Measurements from ENCODE around the gene SLC35A3.
A peak's percentile ranks its signal among the peaks of the same experiment; 100 is the strongest.

SLC35A3 gene

DNA sequence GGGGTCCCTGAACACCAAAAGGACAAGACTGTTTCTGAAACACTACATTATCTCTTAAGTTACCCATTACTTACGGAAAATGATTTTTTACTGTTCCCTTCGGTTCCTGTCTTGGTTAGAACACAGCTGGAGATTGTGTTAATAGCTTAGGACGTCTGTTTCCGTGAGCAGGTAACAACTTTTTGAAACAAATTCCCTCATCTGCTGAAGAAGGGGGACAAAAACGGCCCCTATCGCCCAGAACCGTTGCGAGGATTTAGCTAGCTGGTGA, 67.8 kb downstream of the SLC35A3 start:
- Histone ChIP-seq H3K4me1 (ENCODE audit: control insufficient read depth, insufficient read depth, low read length) (no peaks in the 10 kb centered on the region), H3K4me3 (ENCODE audit: low read depth, low read length) (peak overlapping the region; percentile 87), H3K9me3 (ENCODE audit: control insufficient read depth, insufficient read depth, low read depth, low read length) (no peaks in the 10 kb centered on the region), H3K27ac (ENCODE audit: extremely low read depth, low read depth, low read length) (peak overlapping the region; percentile 96), H3K36me3 (ENCODE audit: control insufficient read depth in 2 of 2, insufficient read depth in 1 of 2, low read length in 2 of 2) (no peaks in the 10 kb centered on the region)
- CTCF ChIA-PET: interaction anchor here (1.1 kb wide), 1 partner anchor 426 kb away, joined by 4 read pairs; no protein-coding TSS in a partner anchor
- POLR2A ChIA-PET: interaction anchor here (1.0 to 1.6 kb wide), 6 partner anchors 68 to 317 kb away, joined by 3 to 11 read pairs (median 3); partner anchors contain the start of genes RTCA, SASS6, SLC35A3 and TRMT13
- TF ChIP-seq KLF16 (tag by site-specific recombination; IDR thresholded peaks at IDR 0.05) (no peak), HOXC10 (CRISPR knock-in tag; IDR thresholded peaks at IDR 0.05) (0 out of 2 replicates have a peak, but pooled peaks have one; percentile 10)

DNA sequence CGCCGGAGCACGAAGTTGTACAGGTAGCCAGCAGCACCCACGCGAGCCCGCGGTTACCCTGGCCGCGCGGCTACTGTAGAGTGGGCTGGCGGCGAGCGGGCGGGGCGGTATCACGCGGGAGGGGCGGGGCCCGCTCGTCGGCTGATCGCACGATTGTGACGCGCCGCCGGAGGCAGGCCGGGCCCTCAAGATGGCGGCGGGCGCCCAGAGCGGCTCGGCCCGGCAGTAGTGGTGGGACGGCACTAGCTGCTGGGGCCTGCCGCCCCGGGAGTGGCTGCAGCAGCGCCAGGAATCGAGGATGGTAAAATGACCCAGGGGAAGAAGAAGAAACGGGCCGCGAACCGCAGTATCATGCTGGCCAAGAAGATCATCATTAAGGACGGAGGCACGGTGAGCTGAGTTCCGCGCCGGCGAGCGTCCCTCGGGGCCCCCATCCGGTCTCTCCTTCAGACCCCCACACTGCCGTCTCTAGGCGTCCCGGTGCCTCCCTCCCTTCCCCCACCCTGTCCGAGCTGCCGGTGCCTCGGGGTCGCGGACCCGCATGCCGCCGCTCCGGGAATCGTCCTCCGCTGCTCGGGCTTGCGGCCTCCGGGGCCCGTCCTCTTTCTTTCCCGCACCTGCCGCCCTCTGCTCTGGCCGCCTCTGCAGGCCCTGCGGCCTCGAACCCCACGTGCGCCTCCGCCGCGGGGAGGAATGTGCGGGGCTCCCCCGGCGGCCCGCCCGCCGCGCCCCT, 68.3 kb downstream of the SLC35A3 start:
- Histone ChIP-seq H3K36me3 (ENCODE audit: control insufficient read depth in 2 of 2, insufficient read depth in 1 of 2, low read length in 2 of 2) (no peaks in the 10 kb centered on the region), H3K4me1 (ENCODE audit: control insufficient read depth, insufficient read depth, low read length) (no peaks in the 10 kb centered on the region), H3K9me3 (ENCODE audit: control insufficient read depth, insufficient read depth, low read depth, low read length) (no peaks in the 10 kb centered on the region), H3K27ac (ENCODE audit: extremely low read depth, low read depth, low read length) (peak overlapping the region; percentile 96), H3K4me3 (ENCODE audit: low read depth, low read length) (peak overlapping the region; percentile 87)
- CTCF ChIA-PET: interaction anchor here (1.1 kb wide), 1 partner anchor 425 kb away, joined by 4 read pairs; no protein-coding TSS in a partner anchor
- POLR2A ChIA-PET: interaction anchor here (0.5 to 1.6 kb wide), 9 partner anchors 43 to 856 kb away, joined by 3 to 11 read pairs (median 3); partner anchors contain the start of genes RTCA, SASS6, SLC35A3 and TRMT13
- TF ChIP-seq HOXC10 (CRISPR knock-in tag; IDR thresholded peaks at IDR 0.05) (0 out of 2 replicates have a peak, but pooled peaks have one; percentile 15), SETDB1 (IDR thresholded peaks at IDR 0.05; ENCODE audit: insufficient read length, low read length) (no peak), ZBTB21 (tag by site-specific recombination; IDR thresholded peaks at IDR 0.05) (peak; percentile 21; the same call in 1 of the 2 replicates), GLIS2 (tag by site-specific recombination; IDR thresholded peaks at IDR 0.05) (peak; percentile 94), ZNF610 (tag by site-specific recombination; IDR thresholded peaks at IDR 0.05; ENCODE audit: borderline replicate concordance) (peak; percentile 68), ZNF354C (tag by site-specific recombination; IDR thresholded peaks at IDR 0.05; ENCODE audit: borderline replicate concordance, low read depth) (no peak), ZFP69B (tag by site-specific recombination; IDR thresholded peaks at IDR 0.05) (peak; percentile 55; the same call in 1 of the 2 replicates), ZNF146 (tag by site-specific recombination; IDR thresholded peaks at IDR 0.05) (0 out of 2 replicates have a peak, but pooled peaks have one; percentile 34), ZNF76 (tag by site-specific recombination; IDR thresholded peaks at IDR 0.05; ENCODE audit: borderline replicate concordance, low read depth) (peak; percentile 72), KLF10 (tag by site-specific recombination; IDR thresholded peaks at IDR 0.05) (peak; percentile 78), ZBTB6 (tag by site-specific recombination; IDR thresholded peaks at IDR 0.05) (0 out of 2 replicates have a peak, but pooled peaks have one; percentile 8), KLF1 (tag by site-specific recombination; IDR thresholded peaks at IDR 0.05) (peak; percentile 71; the same call in 1 of the 2 replicates), REPIN1 (tag by site-specific recombination; IDR thresholded peaks at IDR 0.05; ENCODE audit: low read depth) (0 out of 2 replicates have a peak, but pooled peaks have one; percentile 24), PATZ1 (tag by site-specific recombination; IDR thresholded peaks at IDR 0.05) (peak; percentile 80), YY1 (tag by site-specific recombination; IDR thresholded peaks at IDR 0.05) (peak; percentile 92), ZNF830 (tag by site-specific recombination; IDR thresholded peaks at IDR 0.05; ENCODE audit: low read depth) (no peak), ZNF777 (tag by site-specific recombination; IDR thresholded peaks at IDR 0.05; ENCODE audit: borderline replicate concordance) (peak; percentile 88), ZNF785 (tag by site-specific recombination; IDR thresholded peaks at IDR 0.05) (peak; percentile 90), KLF16 (tag by site-specific recombination; IDR thresholded peaks at IDR 0.05) (peak; percentile 29; the same call in 1 of the 2 replicates), ZNF133 (tag by site-specific recombination; IDR thresholded peaks at IDR 0.05) (no peak), ZNF623 (tag by site-specific recombination; IDR thresholded peaks at IDR 0.05) (no peak)
- TF ChIP-seq, protein P1, sequence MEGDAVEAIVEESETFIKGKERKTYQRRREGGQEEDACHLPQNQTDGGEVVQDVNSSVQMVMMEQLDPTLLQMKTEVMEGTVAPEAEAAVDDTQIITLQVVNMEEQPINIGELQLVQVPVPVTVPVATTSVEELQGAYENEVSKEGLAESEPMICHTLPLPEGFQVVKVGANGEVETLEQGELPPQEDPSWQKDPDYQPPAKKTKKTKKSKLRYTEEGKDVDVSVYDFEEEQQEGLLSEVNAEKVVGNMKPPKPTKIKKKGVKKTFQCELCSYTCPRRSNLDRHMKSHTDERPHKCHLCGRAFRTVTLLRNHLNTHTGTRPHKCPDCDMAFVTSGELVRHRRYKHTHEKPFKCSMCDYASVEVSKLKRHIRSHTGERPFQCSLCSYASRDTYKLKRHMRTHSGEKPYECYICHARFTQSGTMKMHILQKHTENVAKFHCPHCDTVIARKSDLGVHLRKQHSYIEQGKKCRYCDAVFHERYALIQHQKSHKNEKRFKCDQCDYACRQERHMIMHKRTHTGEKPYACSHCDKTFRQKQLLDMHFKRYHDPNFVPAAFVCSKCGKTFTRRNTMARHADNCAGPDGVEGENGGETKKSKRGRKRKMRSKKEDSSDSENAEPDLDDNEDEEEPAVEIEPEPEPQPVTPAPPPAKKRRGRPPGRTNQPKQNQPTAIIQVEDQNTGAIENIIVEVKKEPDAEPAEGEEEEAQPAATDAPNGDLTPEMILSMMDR (tag by site-specific recombination; IDR thresholded peaks at IDR 0.05): peak; percentile 50; the same call in 1 of the 2 replicates
- TF ChIP-seq, protein P2, sequence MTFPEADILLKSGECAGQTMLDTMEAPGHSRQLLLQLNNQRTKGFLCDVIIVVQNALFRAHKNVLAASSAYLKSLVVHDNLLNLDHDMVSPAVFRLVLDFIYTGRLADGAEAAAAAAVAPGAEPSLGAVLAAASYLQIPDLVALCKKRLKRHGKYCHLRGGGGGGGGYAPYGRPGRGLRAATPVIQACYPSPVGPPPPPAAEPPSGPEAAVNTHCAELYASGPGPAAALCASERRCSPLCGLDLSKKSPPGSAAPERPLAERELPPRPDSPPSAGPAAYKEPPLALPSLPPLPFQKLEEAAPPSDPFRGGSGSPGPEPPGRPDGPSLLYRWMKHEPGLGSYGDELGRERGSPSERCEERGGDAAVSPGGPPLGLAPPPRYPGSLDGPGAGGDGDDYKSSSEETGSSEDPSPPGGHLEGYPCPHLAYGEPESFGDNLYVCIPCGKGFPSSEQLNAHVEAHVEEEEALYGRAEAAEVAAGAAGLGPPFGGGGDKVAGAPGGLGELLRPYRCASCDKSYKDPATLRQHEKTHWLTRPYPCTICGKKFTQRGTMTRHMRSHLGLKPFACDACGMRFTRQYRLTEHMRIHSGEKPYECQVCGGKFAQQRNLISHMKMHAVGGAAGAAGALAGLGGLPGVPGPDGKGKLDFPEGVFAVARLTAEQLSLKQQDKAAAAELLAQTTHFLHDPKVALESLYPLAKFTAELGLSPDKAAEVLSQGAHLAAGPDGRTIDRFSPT (tag by site-specific recombination; IDR thresholded peaks at IDR 0.05): peak; percentile 69; the same call in 1 of the 2 replicates
- TF ChIP-seq, protein P3, sequence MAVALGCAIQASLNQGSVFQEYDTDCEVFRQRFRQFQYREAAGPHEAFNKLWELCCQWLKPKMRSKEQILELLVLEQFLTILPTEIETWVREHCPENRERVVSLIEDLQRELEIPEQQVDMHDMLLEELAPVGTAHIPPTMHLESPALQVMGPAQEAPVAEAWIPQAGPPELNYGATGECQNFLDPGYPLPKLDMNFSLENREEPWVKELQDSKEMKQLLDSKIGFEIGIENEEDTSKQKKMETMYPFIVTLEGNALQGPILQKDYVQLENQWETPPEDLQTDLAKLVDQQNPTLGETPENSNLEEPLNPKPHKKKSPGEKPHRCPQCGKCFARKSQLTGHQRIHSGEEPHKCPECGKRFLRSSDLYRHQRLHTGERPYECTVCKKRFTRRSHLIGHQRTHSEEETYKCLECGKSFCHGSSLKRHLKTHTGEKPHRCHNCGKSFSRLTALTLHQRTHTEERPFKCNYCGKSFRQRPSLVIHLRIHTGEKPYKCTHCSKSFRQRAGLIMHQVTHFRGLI (tag by site-specific recombination; IDR thresholded peaks at IDR 0.05): peak; percentile 33; the same call in 1 of the 2 replicates
